Kidney glomerular epithelial cell (primary cell): ENCODE data around the gene TLE1.

ENCODE experiments used
- DNase-seq: peaks from one replicate; lab custom pipeline; 2025; lab: John Stamatoyannopoulos, UW

Gene TLE1

DNA sequence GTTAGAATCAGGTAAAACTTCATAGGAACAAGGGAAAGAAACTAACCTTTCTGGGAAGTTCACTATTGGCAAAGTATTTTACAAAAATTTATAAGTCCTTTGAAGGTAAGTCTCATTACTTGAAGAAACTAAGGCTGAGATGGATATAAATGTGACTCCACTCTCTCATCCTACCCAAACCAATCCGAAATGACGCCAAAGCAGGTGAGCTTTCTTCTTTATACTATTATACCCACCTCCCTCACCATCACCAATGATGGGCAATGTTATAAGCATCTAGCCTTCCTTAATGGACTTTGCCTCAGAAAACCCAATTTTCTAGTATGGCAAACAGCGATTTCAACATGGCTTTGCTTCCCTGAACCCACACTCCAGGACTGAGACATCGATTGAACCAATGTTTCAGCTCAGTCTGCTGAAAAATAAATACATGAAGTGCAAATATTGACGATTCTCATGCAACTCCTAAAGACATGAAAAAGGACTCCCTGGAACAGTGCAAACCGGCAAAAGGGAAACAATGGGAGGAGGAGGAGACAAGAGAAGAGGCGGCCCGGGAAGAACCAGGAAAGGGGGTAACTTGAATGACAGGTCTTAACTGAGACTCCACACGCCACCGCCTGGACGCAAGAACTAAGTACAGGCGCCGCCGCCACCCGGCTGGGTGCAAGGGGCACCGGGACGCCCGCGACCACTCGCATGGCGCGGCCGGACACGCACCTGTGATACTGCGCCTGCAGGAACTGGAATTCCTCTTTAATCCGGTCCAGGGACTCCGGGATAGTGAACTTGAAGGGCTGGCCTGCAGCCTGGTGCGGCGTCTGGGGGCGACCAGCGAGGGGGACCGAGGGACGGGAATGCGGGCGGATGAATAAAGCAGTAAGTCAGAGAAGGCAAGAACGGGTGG is 2.5 kb downstream of the TLE1 start:
- DNase-seq, result peak; percentile 87

DNA sequence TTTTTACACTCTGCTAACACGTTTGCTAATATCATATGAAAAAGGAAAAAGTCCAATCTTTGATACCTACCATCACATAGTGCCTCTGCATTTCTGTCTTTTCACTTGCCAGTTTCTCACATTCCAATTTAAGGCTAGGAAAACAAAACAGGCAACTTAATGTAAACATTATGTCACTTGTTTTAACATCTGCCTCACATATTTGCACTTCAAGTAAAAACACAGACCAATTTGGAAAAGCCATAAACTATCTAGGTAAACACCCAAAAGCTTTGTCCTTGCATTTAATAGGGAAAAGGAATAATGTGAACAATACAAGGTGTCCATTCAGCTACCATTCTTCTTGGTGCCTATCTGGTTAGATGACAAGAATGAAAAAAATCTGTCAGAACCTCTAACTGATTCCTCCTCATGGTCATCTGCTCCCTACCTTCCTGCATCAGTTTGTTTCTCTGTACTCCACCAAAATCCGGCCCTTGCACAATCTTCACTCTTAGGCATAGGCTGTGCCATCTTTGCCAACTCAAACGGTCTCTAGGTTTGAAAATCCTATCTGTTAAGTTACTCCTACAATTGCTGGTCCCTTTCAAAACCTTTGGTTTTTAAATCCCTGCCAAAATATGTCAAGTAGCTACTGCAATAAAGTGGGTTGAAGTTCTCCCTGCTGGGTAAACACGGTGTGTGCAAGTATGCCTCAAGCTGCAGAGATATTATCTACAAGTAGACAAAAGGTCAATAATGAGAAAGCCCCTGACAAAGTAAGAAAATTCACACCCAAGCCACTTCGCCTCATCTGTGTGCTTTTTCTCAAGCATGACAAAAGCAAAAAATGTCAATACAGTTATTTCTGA is 3.4 kb downstream of the TLE1 start:
- DNase-seq, result no peak

- no peak for DNase-seq
Measured at GRCh38 chr9:81684635-81685034, 4.7 kb downstream of the TLE1 start.

DNA sequence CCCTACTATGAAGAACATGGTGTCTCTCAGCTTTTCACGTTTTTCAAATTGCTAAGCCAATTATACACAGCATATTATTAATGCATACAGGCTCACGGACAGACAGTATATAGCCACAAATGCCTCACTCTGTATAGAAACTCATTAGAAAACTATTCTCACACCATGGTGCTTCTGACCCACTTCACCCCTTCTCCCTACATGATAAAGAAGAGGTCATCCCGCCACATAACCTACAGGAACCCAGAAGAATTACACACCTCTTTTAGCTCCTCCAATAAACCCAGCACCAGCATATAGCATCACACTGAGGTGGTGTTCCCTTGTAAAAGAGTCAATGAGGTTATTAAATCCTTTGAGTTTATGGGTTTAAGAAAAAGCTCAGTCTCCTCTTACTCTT is 5.6 kb downstream of the TLE1 start:
- no peak for DNase-seq

DNA sequence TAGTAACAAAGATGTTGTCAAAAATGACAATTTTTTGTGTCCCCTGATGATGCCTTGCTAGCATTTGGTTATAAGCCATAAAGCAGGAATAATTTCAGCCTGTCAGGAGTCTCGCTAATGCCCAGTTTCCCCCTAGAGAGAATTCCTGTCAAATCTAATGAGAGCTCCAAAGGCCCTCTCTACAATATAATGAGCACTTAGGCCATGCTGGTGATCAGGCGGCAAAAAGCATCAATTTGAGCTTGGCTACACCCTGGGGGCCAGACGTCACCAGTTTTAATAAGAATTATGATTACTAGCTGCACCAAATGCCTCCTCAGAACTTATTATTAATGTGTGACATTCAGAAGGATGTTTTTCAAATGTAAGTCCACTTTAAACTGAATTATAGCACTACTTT is 6.1 kb downstream of the TLE1 start:
- DNase-seq, result no peak

DNA sequence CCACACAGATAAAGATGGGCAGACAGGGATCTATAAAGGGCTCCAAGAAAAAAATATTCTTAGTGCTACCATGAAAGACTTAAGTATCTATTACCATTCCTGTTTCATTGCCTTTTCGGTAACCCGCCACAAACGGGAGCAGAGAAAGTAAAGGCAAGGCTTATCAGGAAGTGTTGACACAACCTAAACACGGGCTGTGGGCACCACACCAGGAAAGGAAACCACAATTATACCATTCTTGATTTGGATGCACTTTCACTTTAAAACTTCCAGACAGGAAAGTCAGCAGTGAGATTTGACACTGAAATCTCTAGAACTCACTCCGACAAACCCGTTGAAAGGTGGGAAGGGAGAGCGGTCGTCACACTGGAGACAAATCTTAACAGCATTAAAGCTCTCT is 6.5 kb downstream of the TLE1 start:
- DNase-seq, result no peak

- no peak for DNase-seq
Measured at GRCh38 chr9:81682177-81682576, 7.2 kb downstream of the TLE1 start.

DNA sequence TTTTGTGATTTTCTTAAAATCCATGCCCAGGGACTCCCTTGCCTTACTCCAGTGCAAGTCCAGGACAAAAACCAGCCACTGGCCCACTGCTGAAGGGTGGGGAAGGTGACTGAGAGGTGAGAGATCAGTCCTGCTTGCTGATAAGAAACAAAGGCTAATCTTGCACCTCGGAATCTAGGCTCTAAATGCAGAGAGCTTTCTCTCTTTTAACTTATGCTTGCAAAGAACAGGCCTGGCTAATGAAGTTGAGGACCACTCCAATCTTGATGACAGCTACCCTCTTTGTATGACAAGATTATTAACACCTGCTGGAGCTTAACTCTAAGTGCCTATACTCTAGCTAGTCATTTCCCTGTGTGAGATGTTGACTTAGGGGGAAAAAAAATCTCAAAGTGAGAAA is 8.8 kb downstream of the TLE1 start:
- DNase-seq, result no peak

- DNase-seq, result no peak
Measured at GRCh38 chr9:81680006-81680405, 9.3 kb downstream of the TLE1 start.

DNA sequence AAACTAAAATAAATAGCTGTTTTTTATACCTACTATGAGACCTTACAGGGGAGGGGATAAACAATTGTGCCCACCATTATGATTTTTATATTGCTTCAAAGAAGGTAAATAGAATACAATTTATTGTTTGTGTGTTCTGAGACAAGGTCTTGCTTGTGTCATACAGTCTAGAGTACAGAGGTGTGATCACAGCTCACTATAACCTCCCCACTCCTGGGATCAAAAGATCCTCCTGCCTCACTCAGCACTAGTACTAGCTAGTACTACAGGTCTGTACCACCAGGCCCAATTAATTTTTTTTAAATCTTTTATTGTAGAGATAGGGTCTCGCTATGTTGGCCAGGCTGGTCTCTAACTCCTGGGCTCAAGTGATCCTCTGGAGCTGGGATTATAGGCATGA is 11.3 kb downstream of the TLE1 start:
- no peak for DNase-seq

GRCh38 chr9:81676395-81676794 is 13.0 kb downstream of the TLE1 start:
- DNase-seq, result no peak

DNA sequence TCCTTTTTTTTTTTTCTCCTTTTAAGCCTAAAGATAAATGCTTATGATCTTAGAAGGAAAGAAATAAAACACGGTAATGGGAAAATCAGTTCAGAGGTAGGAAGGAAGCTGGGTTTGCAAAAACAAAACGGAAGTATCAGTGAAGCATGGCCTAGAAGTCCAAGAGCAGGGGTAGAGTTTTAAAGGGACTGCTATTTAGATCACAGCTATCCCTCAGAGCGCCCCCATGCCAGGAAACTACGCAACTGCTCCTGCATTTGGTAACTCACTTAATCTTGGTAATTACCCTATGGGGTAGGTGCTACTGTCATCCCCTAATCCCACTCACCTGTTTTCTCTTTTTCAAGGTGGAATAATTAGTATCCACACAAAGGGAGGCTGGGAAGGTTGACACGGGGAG is 16.0 kb downstream of the TLE1 start:
- no peak for DNase-seq

DNA sequence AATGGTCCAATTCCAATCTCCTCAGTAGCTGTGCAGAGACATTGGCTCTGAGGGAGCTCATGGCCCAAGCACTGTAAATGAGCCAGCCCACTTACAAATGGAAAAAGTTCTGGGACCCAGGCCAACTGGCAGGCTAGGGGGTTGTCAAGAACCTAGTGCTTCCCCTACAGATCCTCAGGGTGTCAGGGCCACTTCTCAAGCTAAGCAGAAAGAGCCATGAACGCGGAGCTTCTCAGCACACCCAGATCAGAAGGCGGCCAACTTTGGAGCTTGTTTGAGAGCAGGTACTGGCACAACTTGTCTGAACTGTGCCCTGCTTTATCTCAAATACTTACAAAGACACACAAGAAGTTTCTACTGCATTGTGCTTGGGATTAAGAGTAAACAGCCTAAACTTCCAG is 17.5 kb downstream of the TLE1 start:
- no peak for DNase-seq

DNA sequence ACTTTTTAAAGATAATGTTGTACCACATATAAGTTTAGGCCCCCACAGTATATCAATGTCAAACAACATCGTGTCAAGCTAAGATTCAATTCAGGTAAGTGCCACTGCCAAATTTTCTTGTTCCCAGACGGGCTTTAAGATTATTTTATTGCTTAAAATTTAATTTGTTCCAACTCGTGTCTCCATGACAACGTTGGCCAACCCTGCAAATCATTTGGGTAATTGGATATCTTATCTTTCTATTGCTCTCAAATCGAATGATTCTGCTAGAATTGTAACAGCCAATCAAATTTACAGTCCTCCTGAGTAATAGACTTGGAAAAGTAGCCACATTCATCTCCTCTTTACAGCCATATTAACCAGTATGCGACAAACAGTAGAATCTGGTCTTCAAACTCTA is 19.5 kb downstream of the TLE1 start:
- no peak for DNase-seq

- DNase-seq, result no peak
Measured at GRCh38 chr9:81669041-81669651, 20.2 kb downstream of the TLE1 start.

GRCh38 chr9:81666123-81666522 is 23.2 kb downstream of the TLE1 start:
- DNase-seq, result no peak

GRCh38 chr9:81665322-81665871 is 23.9 kb downstream of the TLE1 start:
- no peak for DNase-seq

DNA sequence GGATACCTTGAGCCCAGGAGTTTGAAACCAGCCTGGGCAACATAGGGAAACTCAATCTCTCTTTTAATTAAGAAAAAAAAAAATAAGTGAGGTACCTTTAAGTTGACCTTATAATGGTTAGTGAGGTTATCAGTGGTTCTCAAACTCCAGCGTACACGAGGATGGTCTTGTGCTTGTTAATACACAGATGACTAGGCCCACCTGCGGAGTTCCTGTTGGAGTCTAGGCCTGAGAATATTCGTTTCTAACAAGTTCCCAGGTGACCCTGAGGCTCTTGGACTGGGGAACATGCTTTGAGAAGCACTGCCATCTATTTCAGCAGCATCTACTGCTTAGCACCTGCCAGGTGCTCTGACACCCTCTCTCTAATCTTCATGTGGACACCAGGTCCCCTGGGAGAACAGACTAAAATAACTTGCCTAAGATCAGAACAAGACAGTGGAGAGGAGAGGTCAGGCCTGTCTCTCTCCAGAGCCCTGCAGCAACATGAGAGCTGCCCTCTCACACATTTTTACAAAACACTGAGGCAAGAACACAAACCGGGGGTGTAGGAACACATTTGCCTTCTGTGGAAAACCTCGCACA is 24.6 kb downstream of the TLE1 start:
- no peak for DNase-seq

- DNase-seq, result no peak
Measured at GRCh38 chr9:81661339-81661738, 28.0 kb downstream of the TLE1 start.

- DNase-seq, result no peak
Measured at GRCh38 chr9:81656871-81657337, 32.4 kb downstream of the TLE1 start.

DNA sequence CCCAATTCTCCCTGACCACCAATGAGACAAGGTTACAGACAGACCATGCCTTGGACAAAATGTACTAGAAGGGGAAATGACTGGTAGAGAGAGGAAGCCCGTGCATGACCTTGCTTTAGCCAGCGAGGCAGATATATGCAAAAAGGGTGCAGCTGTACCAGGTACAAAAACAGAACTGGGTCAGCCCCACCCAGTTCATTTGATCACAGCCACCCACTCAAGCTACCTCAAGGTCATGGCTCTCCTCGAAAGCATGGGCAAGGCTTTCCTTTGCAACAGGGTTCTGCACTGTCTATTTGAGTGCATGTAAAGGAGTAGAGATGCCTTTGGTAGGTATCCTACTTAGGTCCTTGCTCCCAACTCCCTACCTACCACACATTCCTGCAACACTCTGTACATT is 33.3 kb downstream of the TLE1 start:
- DNase-seq, result no peak

GRCh38 chr9:81653240-81653639 is 36.1 kb downstream of the TLE1 start:
- DNase-seq, result no peak
